Left lobe of liver (tissue), 2 donors: ENCODE measurements around the gene LCTL. TPM values are rescaled to one million over a fixed set of nuclear protein-coding genes. Genes with fewer than 3 reads are reported as not detected.

ENCODE experiments used
- ATAC-seq: fragments of 200-7000 bp; cut with Tn5 transposase; one replicate; pipeline ENCODE4 v1.9.1; 2020; ENCODE audit warnings: mild to moderate bottlenecking, moderate library complexity
- DNase-seq: peaks from one replicate; pipeline ENCODE4 v3.0.0-alpha.2; 2020; ENCODE audit warnings: low spot score
- total RNA-seq: library from RNA; stranded (reverse); gene quantifications from one replicate; pipeline ENCODE4 v1.2.1, GENCODE V29; 2021
- donor health status: DM: no; HTN: no; CAD: no; lungs with moderate emphysema.
- donor health status: DM: no; HTN: yes; CAD: no.

Gene LCTL, protein sequence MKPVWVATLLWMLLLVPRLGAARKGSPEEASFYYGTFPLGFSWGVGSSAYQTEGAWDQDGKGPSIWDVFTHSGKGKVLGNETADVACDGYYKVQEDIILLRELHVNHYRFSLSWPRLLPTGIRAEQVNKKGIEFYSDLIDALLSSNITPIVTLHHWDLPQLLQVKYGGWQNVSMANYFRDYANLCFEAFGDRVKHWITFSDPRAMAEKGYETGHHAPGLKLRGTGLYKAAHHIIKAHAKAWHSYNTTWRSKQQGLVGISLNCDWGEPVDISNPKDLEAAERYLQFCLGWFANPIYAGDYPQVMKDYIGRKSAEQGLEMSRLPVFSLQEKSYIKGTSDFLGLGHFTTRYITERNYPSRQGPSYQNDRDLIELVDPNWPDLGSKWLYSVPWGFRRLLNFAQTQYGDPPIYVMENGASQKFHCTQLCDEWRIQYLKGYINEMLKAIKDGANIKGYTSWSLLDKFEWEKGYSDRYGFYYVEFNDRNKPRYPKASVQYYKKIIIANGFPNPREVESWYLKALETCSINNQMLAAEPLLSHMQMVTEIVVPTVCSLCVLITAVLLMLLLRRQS
- not detected for total RNA-seq

DNA sequence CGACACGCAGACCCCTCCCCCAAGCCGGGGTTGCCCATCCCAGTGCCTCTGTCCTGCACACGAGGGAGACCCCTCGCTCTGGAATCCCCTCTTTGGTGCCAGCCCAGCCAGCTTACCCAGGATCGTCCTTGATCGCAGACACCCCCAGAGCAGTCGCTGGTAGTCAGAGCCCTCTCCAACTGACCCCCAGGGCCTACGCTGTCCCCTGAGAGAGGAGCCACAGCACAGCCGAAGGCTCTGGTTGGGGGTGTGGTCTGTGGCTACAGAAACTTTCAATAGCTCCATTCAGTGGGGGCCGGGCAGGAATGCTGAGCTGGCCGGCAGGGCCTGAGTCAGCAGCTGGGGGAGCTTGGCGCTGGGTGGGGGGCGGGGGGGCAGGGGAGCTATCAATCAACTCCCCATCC lies at the start of gene LCTL:
Gene LCTL, minus strand, starts transcription at position 258 of the 404 bp plus-strand sequence. CDS start 633 bp downstream, outside the sequence.
- peak; percentile 33 for DNase-seq
- ATAC-seq: no peak

DNA sequence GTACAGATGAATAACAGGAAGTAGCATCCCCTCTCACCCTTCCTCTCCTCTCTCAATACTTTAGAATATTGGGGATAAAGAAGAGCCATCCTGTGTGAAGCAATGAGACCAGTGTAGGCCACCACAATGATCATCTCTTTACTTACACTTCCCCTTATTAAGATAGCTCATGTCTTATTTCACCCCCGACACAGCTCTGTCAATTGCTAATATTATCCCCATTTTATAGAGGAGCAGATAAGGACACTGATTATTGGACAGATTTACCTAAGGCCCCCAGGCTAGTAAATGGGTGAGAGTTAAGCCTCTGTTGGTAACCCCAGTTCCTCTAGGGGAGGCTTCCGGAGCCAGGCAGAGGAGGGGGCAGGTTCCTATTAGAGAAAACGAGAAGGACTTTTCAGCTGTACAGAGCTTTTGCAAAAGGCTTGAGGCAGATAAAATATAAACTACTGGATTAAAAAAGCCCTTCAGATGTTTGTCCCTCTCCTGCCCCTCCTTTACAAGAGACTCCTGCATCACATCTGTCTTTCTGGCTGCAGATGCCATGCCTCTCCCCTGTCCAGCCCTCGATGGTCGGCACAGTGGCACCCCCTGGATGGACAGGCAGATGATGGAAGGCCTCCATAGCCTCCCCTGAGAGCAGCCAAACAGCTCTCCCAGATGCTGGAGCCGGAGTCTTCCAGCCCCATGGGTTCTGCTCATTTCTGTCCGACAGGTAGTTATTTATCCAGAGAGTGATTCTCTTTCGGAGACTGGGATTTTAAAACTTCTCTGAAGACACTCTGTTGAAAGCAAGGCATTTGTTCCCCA lies 49.4 kb upstream of the LCTL start:
- DNase-seq (no peak), ATAC-seq (no peak)

DNA sequence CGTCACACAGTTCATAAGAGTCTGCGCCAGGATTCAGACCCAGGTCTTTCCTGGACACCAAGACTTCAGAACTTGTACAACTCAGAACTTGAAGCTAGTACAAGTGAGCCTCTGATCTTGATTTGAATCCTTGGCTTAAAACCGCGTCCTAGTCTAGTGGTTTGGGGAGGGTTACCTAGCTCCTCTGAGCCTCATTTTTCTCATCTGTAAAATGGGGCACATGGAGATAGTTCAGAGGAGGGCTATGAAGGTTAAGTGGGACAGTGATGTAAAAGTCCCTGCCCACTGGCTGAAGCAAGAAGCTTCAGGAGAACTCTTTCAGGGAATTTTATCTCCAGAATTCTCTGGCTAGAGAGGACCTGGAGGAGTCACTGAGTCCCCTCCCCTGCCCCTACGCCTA lies 48.7 kb upstream of the LCTL start:
- no peak for ATAC-seq

DNA sequence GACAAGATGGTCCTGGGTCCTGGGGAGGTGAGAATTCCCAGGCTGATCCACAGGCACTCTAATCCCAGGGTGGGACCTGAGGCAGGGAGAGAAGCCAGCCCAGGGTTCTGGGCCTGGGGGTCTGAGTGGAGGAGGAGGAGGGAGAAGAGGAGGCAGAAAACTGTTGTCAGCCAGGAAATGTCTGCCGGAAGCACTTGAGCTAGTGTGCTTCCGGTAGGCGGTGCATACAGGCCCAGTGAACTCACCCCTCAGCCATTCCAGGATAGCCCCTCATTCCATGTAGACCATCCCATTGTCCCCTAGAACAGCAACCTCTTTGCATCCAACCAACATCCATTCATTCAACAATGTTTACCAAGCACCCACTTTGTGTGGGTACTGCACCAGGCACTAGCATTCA lies 47.9 kb upstream of the LCTL start:
- no peak for ATAC-seq
- DNase-seq: no peak

More for the DNA sequence above, 48.7 kb upstream of the LCTL start:
- no peak for DNase-seq

DNA sequence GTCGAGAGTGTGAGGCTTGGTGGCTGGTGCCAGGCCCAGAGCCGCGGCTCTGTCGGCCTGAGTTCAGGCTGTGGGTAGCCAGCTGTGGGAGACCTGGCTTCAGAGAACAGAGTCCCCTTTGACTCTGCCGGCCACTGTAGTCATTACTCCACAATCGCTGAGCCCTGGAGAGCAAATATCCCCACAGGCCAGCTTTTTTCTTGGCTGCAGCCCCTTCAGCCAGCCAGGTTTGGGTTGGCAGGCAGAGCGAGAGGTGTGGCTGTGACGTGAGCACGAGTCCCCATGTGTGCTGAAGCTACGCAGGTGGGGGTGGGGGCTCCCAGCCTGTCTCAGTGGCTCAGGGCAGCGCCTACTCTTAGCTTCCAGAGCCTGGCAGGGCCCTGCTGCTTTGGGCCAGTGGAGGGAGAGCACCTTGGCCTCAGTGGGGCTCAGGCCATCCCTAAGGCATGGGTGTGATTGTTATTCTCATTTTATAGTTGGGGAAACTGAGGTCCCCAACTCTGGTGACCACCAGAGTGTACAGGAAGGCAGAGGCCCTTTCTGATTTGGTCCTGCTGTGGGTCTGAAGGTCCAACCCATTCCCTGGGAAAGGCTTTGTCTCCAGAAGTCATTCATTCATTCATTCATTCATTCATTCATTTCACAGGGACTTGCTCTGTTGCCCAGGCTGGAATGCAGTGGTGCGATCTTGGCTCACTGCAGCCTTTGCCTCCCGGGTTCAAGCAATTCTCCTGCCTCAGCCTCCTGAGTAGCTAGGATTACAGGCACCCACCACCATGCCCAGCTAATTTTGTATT lies 45.7 kb upstream of the LCTL start:
- DNase-seq: peak; percentile 97
- peak; percentile 95 for ATAC-seq

DNA sequence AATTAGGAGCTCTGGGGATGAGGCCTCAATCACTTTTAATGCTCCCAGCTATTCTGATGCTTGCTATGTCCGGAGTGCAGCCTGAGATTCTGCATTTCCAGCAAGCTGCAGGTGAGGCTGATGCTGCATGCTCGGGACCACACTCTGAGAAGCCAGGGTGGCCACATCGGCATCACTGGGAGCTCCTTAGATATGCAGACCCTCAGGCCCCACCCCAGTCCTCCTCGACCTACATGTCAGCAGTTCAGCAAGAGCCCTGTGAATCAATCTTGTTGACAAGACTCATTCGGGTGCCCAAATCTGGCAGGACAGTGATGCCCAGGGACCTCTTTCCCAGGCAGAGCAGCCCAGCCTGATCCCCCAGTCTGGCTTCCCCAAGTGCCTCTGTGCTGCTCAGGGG lies 44.1 kb upstream of the LCTL start:
- ATAC-seq: no peak
- no peak for DNase-seq

DNA sequence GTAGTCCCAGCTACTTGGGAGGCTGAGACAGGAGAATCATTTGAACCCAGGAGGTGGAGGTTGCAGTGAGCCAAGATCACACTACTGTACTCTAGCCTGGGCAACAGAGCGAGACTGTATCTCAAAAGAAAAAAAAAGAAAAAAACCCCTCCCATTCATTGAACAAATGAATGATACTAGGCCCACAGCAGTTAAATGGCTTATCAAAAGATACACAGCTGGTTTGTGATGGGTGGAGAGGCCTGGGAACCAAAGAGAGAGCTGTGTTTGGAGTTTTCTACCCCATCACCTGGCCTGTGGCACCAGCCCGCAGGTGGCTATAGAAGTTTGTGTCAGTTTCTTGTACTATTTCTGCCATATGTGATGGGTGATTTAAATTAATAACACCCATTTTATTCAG lies 43.1 kb upstream of the LCTL start:
- DNase-seq: no peak
- ATAC-seq: no peak

DNA sequence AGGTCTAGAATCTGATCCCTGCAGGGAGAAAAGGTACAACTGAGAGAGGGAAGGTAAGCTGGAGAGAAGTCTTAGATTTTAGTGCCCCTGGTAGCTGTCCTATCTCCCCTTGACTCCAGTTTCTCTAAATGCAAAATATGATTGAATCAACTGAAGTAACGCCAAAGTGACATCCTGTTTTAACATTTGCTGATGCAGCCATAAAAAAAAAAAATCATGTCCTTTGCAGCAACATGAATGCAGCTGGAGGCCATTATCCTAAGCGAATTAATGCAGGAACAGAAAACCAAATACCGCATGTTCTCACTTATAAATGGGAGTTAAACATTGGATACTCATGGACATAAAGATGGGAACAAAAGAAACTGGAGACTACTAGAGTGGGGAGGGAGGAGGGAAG lies 42.4 kb upstream of the LCTL start:
- ATAC-seq (no peak), DNase-seq (no peak)

DNA sequence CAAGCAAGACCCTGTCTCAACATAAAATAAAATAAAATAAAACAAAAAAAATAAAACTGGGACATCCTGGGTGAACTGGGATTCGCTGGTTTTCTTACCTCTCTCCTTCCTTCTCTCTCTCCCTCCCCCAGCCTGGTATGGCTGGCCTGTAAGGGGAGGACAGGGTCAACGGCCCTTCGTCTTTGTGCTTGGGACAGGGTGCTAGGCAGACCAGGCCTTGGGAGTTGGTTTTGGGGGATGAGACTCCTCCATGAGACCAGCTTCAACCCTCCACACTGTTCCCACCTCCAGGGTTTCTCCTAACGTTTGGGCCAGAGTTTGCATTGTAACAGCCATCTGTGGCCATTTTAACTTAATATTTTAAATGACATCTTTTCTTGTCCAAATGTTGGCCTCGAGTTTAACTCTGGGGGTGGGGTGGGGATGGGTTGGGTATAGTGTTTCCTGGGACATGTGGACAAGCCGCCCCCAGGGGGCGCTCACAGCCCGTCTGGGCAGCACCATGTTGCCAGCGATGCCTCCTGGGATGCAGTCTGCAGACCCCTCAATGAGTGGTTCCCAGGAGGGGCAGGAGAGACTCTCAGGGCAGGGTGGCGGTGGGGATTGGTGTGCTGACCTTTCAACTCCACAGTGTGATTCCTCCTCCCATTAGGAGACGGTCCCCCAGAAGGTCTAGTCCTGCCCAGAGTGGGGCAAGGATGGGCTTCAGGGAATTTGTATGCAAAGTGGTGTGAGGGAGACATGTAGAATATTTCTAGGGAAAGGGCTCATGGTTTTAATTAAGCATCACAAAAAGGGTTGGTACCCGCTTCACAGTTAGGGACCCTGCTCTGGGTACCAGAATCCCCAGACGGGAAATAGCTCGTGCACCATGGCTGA lies 37.7 kb upstream of the LCTL start:
- ATAC-seq: peak; percentile 94
- peak; percentile 72 for DNase-seq

DNA sequence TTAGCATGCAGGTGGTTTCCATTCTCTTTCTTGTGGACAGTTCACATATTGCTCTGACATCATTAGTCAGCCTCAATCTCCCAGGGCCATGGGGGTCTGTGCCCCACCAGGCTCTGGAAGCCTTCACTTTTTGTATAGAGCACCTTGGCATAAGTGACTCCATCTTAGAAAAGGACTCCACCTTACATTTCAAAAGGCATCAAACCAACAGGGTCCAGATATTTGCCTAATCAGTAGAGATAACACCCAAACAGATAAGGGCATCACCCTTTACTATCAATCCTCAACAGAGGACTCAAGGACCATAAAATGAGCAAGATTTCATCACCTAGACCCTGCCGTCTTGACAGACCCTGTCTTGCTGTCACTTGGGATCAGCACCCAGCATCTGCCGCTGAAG lies 35.7 kb upstream of the LCTL start:
- DNase-seq: no peak
- ATAC-seq: no peak

DNA sequence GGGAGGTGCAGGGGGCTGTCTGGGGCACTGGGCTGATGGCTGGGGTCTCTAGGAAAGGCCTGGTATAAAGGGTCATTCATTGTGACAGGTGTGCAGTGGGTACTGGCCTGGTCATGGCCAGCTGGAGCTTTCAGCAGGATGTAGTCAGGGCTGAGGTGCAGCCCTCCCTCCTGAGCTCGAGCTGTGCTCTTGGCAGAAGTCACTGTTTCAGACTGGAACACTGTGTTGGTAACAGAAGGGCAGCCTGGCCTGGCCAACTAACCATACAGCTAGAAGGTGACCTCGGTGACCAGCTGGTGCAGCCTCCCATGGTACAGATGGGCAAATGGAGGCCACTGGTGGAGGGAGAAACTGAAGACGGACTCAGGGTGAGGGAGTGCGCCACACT lies 34.4 kb upstream of the LCTL start:
- no peak for DNase-seq

DNA sequence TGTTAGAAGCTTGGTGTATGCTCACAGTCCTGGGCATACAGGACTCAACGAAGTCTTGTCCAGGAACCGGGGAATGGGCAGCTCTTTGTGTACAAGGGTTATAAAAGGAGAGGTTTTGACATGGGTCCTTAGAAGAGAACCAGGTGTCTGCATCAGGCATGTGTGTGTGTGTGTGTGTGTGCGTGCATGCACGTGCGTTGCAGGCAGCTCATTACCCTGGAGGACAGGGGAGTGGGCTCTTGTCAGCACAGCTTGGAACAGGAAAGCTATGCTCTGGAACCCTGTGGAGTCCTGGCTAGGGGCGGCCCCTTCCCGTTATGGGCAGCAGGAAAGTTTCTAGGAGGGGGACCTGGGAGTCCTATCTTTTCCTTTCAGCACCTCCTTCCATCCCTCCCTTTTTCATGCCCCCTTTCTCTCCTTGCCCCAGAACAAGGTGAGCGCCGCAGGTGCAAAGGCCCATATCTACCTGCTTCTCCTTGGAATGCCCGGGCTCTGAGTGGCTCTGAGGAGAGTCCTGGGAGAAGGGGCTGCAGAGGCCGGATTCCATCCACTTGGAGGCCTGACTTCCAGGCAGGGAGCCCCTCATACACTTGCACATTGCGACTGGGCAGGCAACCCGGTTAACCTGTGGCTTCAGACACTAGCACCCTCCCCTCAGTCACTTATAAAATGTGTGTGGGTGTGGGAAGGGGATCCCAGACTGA lies 33.9 kb upstream of the LCTL start:
- DNase-seq (no peak), ATAC-seq (no peak)

More for the DNA sequence above, 34.4 kb upstream of the LCTL start:
- ATAC-seq: peak; percentile 62

DNA sequence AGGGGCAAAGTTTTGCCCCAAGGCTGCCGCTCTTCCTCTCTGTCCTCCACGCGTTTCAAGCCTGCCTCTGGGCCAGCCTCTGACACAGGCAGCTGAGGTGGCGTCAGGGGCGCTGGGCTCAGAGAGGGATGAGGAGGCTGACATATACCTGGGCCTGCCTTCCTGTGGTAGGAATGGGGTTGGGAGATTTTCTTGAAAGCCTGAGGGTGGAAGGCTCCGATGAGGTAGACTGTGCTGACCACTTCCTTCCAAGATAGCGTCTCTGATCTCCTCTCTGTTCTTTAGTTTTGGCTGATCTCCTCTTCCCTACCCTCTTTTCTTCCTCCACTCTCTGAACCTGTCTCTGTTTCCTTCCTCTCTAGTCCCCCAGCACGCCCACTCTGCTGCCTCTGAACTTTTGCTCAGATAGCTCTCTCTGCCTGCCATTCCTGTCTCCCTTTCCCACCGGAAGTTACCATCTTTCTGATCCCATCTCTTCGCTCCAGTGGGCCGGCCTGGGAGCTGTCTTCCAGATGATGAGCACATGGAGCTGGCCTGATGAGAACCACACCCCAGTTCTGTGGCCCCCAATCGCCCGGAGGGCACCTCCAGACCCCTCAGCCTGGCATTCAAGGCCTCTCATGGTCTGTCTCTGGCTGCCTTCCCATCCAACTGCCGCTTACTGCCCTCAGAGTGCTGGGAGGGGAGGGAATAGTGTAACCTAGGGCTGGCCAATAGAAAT lies 32.5 kb upstream of the LCTL start:
- ATAC-seq: no peak
- no peak for DNase-seq

DNA sequence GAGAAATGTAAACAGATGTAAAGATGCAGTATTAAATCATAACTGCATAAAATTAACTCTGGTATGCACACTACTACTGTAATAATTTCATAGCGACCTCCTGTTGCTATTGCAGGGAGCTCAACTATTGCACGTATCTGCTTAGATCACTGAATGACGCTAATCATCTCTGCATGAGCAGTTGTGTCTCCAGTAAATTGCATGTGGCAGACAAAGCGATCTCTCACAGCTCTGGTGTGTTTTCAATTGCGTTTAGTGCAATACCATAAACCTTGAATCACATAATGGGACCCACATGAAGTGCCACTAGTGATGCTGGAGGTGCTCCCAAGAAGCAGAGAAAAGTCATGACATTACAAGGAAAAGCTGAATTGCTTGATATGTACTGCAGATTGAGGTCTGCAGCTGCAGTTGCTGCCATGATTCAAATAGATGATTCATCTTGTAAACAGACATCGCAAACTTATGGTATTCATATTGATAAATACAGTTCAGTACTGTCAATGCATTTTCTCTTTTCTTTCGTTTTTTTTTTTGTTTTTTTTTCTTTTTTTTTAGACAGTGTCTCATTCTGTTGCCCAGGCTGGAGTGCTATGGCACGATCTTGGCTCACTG lies 30.2 kb upstream of the LCTL start:
- no peak for ATAC-seq

DNA sequence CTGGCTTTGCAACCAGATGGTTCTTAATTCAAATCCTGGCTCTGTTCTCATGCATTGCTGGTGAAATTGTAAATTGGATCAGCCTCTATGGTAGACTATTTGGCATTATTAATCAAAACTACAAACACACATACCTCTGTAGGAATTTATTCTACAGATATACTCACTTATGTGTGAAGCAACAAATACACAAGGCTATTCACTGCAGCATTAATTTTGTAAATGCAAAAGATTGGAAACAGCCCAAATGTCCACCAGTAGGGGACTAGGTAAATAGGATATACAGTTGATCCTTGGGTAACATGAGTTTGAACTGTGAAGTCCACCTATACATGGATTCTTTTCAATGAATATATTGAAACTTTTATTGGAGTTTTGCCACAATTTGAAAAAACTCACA lies 29.5 kb upstream of the LCTL start:
- DNase-seq: no peak
- no peak for ATAC-seq

More for the DNA sequence above, 30.2 kb upstream of the LCTL start:
- DNase-seq: no peak

DNA sequence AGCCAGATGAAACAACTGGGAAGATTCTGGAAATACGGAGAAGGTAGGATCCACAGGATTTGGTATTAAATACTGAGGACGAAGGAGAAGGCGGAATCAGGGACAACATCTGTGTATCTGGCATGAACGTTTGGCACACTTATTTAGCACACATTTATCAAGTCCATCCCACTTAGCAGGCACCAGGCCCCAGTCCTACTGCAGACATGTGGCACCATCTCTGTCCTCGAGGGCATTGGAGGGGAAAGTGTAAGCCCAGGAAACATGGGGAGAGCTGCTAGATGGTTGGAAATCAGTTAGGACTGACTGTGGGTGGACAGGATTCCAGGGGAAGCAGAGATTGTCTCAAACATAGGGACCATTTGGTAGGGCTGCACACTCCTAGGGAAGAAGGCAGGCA lies 29.0 kb upstream of the LCTL start:
- ATAC-seq (no peak), DNase-seq (no peak)

DNA sequence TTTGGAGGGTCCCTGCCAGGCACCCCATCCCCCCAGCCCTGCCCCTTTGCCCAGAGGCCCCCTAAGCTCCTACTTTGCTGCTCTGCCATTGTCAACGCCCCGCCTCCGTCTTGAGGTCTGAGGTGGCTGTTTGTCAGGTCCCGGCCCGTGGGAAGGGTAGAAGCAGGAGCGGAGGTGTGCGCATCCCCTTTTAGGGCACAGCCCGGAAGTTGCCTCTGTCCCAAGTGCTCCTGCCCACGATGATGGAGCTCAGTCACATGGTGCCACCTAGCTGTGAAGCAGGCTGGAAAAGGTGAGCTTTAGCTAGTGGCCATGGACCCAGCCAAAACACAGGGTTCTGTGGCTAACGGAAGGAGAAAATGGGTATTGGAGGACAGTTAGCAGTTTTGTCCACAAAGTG lies 28.5 kb upstream of the LCTL start:
- DNase-seq: no peak
- ATAC-seq: peak; percentile 71

DNA sequence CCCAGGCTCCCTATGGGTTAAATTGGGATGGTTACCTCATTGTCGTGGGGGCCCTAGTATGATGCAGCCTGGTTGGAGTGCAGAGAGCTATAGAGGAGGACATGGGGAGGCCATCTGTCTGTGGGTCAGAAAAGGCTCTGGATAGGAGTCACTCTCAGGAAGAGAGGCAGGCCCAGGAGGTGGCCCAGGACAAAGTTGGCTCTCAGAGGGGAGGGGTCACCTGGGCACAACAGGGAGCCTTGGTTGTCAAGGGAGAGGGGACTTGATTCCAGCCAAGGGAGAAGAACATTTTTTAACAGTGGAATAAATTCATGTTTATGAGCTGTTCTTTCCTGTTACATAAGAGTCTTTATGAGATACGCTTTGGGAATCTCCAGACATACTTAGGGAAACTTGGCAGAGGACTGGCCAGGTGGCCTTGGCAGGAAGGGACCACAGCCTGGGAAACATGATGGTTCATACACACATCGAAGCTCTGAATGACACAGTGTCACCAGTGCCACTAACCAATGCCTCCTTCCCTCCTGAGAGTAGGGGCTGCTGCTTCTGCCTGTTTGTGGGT lies 27.5 kb upstream of the LCTL start:
- ATAC-seq (no peak), DNase-seq (no peak)
